Stimulated activated CD4-positive, alpha-beta T cell treated with anti-CD3 and anti-CD28 coated beads, Interleukin-1b, Interleukin-23, amount 100 ng/mL, for 24 hours (primary cell): ENCODE data around the gene ANKS1A.

Experiments
- DNase-seq, 4 experiments: peaks; one replicate each; pipeline ENCODE4 v3.0.0-alpha.2; 2020; ENCODE audit warnings: low read depth in 4 of 4, low spot score in 1 of 4

ANKS1A gene

DNA sequence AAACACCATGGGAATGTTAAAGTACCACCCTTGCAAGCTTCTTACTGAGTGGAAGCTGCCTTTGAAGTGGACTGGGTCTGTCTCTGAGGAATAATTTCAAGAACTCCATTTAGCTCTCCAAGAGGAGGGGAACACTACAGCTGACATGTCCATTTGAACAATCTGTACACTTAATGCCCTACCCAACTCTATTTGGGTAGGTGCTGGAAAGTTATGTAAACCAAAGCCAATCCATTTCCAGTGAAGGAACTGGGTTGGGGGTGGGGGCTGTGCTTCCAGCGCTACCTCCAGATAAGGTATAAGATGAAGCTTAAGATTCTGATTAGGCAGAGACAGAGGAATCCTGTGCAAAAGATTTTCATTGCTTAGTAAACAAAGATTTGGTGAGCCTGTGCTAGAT, 130.1 kb downstream of the ANKS1A start:
- no peak for DNase-seq

DNA sequence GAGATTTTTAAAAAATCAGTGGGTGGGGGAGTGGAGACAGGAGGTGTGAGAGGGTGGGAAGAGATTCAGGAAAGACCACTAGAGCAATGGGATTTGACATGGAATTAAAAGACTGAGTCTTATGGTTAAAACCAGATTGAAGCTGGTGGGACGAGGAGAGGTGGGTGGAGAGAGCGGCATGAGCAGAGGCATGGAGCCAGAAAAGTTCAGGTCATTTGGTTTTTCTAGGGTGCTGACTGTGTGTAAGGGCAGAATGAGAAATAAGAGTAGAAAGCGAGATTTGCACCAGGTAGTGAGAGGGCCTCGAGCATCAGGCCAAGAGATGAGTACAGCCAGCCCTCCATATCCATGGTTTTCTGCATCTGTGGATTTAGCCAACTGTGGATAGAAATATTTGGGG, 130.8 kb downstream of the ANKS1A start:
- DNase-seq: no peak

GRCh38 chr6:35021004-35021403, 131.9 kb downstream of the ANKS1A start:
- no peak for DNase-seq

DNA sequence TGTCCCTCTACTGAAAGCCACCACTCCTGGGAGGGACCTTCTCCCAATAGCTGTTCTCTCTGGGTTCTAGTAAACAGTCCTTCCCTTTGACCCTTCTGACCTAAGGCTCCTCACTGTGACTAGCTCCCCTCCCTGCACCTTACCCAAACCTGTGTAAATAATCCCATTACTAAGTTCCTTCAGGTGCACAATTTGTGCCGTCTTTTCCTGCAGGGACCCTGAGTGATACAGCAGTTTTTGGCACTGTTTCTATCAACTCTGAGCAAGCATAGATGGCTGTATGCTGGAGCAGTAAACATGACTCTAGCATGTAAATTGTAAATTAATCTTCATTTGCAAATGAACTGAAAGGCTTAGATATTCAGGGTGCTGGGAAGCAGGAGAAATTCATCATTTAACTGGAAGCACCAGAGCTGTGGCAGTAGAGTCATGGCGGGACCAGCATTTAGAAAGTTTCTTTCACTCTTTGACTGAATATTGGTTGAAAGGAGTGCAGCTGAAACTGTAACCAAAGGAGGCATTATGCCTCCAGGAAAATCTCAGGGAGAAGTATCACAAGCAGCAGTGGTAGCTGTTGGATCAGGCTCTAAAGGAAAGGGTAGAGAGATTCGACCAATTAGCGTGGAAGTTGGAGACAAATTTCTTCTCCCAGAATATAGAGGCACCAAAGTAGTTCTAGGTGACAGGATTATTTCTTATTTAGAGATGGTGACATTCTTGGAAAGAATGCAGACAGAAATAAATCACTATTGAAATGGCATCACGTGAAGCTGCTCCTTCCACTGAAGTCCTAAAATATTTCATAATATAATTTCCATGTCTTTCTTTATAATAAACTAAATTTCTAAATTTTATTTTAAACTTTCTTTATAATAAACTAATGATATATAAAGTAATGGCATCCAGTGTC, 134.3 kb downstream of the ANKS1A start:
- no peak for DNase-seq

- no peak for DNase-seq
These were observed 135.5 kb downstream of the ANKS1A start for GRCh38 chr6:35024551-35025054.

DNA sequence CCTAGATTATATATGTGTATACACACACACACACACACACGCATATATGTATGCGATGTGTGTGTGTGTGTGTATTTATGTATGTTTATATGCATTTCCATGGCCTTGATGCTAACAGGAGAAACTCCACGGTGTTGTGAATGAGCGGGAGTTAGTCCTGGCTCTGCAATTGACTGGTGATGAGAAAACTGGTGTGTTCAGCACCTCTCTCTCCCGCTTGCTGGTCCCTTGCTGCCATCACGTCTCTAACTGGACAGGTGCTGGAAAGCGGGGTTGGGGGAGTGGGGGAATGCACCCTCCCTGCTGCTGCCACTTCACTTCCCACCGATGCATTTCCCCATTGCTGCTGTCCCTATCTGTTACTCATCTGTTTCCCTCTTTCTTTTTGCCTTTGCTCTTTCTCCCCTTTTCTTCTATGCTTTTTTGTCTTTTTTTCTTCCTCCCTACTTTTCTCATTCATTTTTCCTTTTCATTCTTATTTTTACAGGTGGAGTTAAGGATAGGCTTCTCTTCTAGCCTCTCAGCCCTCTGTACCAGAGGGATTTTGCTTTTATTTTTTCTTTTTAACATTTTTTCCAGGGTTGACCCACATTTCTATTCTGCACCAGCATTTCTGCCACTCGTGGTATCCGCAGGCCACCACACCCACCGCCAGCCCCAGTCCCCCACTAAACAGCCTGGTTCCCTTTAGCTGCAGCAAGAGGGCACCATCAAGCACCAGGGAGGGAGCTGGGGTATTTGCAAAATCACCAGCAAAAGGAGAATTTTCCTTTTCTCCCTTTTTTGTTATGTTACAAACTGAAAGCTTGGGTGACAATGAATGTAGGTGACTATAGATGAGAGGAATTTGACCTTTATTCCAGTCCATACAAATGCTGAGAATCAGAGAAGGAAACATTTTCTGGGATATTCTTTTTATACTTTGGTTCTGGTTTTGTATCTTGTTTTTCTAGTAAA, 136.5 kb downstream of the ANKS1A start:
- DNase-seq: no peak

- DNase-seq: no peak
These were observed 137.6 kb downstream of the ANKS1A start for GRCh38 chr6:35026434-35027222.

GRCh38 chr6:35027807-35028206, 138.8 kb downstream of the ANKS1A start:
- no peak for DNase-seq

GRCh38 chr6:35028781-35029769, 140.0 kb downstream of the ANKS1A start:
- no peak for DNase-seq

- DNase-seq: no peak
These were observed 141.0 kb downstream of the ANKS1A start for GRCh38 chr6:35030099-35030498.

GRCh38 chr6:35031611-35032529, 142.8 kb downstream of the ANKS1A start:
- no peak for DNase-seq

DNA sequence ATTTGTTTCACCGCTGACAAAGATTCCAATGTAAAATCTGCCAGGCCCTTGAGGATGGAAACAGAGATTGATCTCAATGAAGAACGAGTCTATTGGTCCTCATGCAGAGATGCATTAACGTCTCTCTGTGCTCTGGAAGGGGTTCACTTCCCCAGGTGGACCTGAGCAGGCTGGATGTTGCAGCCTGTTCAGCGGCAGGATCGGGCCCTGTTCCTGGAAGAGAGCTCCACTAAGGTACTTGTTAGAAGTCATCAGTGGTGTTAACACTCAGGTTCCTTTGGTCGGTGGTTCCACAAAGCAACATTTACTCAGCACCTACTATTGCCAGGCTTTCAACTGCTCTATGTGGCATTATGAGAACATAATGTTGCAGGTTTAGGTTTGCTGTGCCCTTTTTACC, 144.6 kb downstream of the ANKS1A start:
- DNase-seq: no peak

DNA sequence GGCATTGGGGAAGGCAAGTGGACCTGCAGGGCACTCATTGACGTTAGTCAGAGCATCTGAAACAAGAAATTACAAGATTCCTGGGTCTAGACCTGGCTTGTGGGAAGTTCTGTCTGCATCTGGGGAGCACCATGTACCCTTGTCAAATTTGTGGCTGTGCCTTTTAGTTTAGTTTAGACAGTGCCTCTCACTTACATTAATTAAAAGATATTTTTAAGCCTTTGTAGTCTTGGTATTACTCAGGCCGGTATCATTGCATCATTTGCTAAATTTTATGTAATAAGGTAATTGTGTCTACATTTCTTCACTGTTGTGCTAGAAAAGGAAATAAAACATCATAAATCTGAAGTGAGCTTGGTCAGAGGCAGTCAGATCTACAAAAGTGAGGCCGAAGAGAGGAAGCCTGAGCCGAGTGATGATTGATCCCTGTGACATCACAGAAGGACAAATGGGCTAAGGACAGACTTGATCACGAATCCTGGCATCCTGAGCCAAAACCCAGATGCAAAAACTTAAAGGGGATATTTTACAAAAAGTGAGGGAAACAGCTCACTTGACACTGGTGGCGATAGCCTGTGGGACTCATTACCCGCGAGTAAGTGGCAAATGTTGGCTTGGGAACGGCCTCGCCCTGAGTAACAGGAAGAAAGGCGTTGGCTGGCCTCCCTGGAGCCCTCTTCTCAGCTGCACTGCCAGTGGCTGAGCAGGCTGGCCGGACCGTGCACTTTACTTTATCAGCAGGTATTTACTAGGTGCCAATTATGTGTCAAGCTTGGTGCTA, 145.5 kb downstream of the ANKS1A start:
- DNase-seq: no peak

- no peak for DNase-seq
These were observed 146.5 kb downstream of the ANKS1A start for GRCh38 chr6:35035481-35036030.

- DNase-seq: no peak
These were observed 147.2 kb downstream of the ANKS1A start for GRCh38 chr6:35036059-35036827.

GRCh38 chr6:35036828-35037663, 148.0 kb downstream of the ANKS1A start:
- DNase-seq: no peak
